OCI-LY3 (cell line): ENCODE measurements around the gene NIPSNAP3A.

ENCODE experiments used
- EZH2phosphoT487 ChIP-seq: fragments of 200-600 bp; shearing (Covaris generic); IDR thresholded peaks from 2 replicates; pipeline ENCODE4 v1.6.1; 2018; ENCODE audit warnings: antibody characterized with exemption, mixed run types, low read depth
- TF ChIP-seq, protein P1 (sequence below): fragments of 200-600, 300-600 bp; sonication (generic); IDR thresholded peaks from 2 replicates; pipeline ENCODE4 v1.5.1; 2014; ENCODE audit warnings: antibody characterized with exemption, low read length, low read depth

DNA sequence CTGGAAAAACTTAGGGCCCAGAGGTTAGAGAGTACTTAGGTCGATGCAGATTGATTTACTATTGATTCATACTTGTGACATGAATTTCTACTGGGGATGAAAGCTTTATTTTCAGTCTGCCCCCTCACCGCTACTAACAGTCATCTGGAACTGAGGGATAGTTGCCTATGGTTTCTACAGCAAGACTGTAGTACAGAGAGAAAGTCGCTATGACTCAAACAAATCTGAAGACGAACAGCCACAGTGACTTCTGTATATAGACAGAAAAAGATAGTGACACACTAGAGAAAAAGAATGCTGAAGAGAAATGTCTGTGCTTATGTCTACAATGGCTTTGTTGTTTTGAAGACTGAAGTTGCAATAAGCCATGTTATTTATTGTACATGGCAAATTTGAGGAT lies 35.9 kb upstream of the NIPSNAP3A start:
- TF ChIP-seq, protein P1, sequence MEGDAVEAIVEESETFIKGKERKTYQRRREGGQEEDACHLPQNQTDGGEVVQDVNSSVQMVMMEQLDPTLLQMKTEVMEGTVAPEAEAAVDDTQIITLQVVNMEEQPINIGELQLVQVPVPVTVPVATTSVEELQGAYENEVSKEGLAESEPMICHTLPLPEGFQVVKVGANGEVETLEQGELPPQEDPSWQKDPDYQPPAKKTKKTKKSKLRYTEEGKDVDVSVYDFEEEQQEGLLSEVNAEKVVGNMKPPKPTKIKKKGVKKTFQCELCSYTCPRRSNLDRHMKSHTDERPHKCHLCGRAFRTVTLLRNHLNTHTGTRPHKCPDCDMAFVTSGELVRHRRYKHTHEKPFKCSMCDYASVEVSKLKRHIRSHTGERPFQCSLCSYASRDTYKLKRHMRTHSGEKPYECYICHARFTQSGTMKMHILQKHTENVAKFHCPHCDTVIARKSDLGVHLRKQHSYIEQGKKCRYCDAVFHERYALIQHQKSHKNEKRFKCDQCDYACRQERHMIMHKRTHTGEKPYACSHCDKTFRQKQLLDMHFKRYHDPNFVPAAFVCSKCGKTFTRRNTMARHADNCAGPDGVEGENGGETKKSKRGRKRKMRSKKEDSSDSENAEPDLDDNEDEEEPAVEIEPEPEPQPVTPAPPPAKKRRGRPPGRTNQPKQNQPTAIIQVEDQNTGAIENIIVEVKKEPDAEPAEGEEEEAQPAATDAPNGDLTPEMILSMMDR, result no peak
- TF ChIP-seq EZH2phosphoT487, result no peak
